Naive B cell (primary cell): ENCODE measurements around the gene PAN3. TPM values are rescaled to one million over a fixed set of nuclear protein-coding genes. Genes with fewer than 3 reads are reported as not detected.
A peak's percentile ranks its signal among the peaks of the same experiment; 100 is the strongest.

Source experiments
- ATAC-seq, 2 donors: fragments of 150-1000 bp; cut with Tn5 transposase; 2 replicates each; pipeline ENCODE4 v1.10.0; 2021; ENCODE audit warnings: low read depth in 2 of 2, mild to moderate bottlenecking in 2 of 2, moderate library complexity in 2 of 2
- DNase-seq: peaks from one replicate; pipeline ENCODE4 v3.0.0; 2022
- H3K27ac Mint-ChIP-seq, 6 donors: one replicate each; pipeline ENCODE4 v1.8.0; 2020 to 2022; ENCODE audit warnings: mild to moderate bottlenecking in 6 of 6, mixed read lengths in 6 of 6, moderate library complexity in 5 of 6, inconsistent platforms in 2 of 6
- H3K27me3 Mint-ChIP-seq, 3 donors: one replicate each; pipeline ENCODE4 v1.8.0; 2021 to 2022; ENCODE audit warnings: mixed read lengths in 3 of 3, mild to moderate bottlenecking in 1 of 3
- H3K36me3 Mint-ChIP-seq, 2 donors: one replicate each; pipeline ENCODE4 v1.8.0; 2020 to 2022; ENCODE audit warnings: mixed read lengths in 2 of 2, inconsistent platforms in 1 of 2, mild to moderate bottlenecking in 1 of 2
- H3K4me1 Mint-ChIP-seq, 3 donors: one replicate each; pipeline ENCODE4 v1.8.0; 2020 to 2022; ENCODE audit warnings: mixed read lengths in 3 of 3, inconsistent platforms in 1 of 3, mild to moderate bottlenecking in 1 of 3, moderate library complexity in 1 of 3
- H3K4me3 Mint-ChIP-seq, 8 donors: one replicate each; pipeline ENCODE4 v1.8.0; 2020 to 2022; ENCODE audit warnings: mild to moderate bottlenecking in 8 of 8, mixed read lengths in 8 of 8, moderate library complexity in 8 of 8, inconsistent platforms in 2 of 8
- H3K9me3 Mint-ChIP-seq, 7 donors: one replicate each; pipeline ENCODE4 v1.8.0; 2020 to 2022; ENCODE audit warnings: mixed read lengths in 7 of 7, mild to moderate bottlenecking in 5 of 7, inconsistent platforms in 2 of 7, moderate library complexity in 1 of 7
- polyA plus RNA-seq, 6 donors: library from polyadenylated mRNA; unstranded; fragments of 300-500 nt; fragmentation: Illumina TruSeq; gene quantifications; one replicate each; pipeline ENCODE4 v1.2.3, GENCODE V29; 2021; ENCODE audit warnings: low read depth in 6 of 6

Gene PAN3
- polyA plus RNA-seq, 6 donors from 2014 or later, result 6.3 to 11.2 (median 7.5) TPM

DNA sequence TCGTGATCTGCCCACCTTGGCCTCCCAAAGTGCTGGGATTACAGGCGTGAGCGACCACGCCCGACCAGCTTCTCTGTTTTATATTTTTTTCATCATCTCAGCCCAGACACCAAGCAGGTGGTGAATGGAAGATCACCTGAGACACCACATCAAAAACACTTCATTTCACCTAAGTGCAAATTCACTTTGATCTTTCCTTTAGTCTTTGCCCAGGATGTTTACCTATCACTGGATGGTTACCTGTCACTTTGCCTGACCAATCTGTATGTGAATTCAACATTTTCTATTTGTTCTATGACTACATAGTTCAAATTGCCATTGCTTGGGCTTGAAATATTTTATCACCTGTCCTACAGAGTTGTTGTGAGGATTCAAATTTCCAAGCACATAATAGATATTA lies 65.7 kb downstream of the PAN3 start:
- Mint-ChIP-seq H3K4me3 (peak overlapping the region in 3 of 8 donors; percentile 15 to 54 (median 48)), H3K27me3 (no peaks in the 10 kb centered on the region), H3K36me3 (peaks cover 32 to 43% of the 10 kb centered on the region in 2 donors), H3K4me1 (peaks cover 25 to 30% (median 29%) of the 10 kb centered on the region in 3 donors), H3K9me3 (no peaks in the 10 kb centered on the region), H3K27ac (peak overlapping the region in 3 of 6 donors; percentile 5 to 77 (median 71))
- DNase-seq (no peak), ATAC-seq (no peak)

DNA sequence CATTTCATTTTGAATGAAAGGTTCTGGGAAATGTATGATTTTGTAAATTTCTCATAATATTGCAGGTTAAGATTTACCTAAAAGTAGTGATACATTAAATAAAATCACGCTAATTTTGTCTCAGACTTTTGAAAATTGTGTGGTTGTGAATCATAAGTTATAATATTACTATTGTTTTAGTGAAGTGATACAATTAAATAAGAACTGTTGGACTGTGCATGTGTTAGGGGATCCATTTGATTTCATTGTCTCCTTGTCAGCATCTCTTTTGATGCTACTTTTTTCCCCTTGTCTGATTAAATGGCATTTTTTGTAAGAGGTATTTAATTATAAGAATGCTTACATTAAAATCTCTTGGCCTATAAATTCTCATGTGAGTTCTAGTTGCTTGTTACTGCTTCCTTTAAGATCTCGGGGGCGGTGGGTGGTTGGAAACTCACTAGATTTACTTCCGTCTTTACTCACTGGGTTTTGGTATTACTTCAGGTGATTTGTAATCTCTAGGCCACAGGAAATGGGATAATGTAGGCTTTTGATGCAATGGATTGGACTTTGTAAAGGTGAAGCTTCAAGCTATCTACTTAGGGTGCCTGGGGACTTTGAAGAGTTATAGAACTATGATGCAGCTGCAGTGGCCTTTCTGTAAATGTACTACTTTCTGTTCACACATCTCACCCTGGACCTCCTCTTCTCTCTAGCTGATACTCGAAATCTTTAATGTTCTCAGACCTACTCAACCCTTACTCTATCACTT lies 66.5 kb downstream of the PAN3 start:
- H3K9me3 Mint-ChIP-seq, result peaks cover 0 to 4% (median 0%) of the 10 kb centered on the region in 7 donors
- no peak overlapping the region for H3K4me3 Mint-ChIP-seq
- peaks cover 38 to 42% of the 10 kb centered on the region in 2 donors for H3K36me3 Mint-ChIP-seq
- no peak for DNase-seq
- H3K27ac Mint-ChIP-seq, result peak overlapping the region in 2 of 6 donors; percentile 71 to 82
- H3K27me3 Mint-ChIP-seq, result no peaks in the 10 kb centered on the region
- ATAC-seq, result no peak
- peaks cover 28 to 33% (median 30%) of the 10 kb centered on the region in 3 donors for H3K4me1 Mint-ChIP-seq

DNA sequence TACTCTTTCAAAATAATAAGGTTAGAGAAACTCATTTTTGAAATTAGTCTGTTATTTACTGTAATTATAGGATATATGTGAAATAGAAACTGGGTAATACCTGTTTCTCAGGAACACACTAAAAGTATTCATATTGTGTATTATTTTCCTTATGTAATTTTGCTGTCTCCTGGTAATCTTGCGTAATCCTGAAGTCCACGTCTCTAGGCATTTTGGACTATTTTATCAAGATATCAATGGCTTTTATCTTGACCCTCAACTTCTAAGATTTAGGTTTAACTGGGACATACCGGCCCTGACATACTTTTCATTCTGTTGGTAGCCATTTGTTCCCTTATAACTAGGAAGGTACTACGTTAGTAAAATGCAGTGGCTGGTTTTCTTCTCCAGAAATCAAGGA lies 80.3 kb downstream of the PAN3 start:
- Mint-ChIP-seq H3K9me3 (no peaks in the 10 kb centered on the region), H3K4me3 (no peak overlapping the region), H3K36me3 (peaks cover 16 to 18% of the 10 kb centered on the region in 2 donors), H3K4me1 (peaks cover 0 to 9% (median 4%) of the 10 kb centered on the region in 3 donors), H3K27ac (no peak overlapping the region), H3K27me3 (no peaks in the 10 kb centered on the region)
- ATAC-seq, result no peak
- no peak for DNase-seq

DNA sequence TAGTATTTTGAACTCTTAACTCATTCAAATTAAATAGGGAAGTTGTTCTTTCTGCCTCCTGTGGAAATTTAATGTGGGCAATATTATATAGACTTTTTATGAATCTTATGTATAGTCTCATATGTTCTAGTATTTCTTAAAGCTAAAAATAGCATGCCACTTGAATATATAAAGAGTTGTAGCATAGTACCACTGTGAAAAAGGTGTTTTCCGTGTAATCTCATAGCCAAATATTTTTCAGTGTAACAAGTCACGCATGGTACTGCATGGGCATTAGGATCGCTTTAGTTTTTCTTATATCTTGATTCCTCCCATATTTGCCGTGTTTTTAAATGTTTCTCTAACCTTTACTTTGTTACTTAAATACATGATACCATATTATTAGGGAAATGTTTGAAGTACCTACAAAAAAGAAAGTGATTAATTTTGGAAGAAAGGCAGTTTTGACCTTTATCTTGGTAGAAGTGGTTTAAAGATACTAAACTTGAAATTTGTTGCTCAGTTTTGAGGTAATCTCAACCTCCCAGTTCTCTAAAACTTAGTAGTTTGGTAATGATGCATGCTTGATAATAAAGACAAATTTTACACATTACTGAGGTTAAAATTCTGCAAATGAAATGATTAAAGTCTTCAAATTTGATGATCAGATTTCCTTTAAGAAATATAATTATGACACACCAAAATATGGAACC lies 81.2 kb downstream of the PAN3 start:
- no peak for ATAC-seq

DNA sequence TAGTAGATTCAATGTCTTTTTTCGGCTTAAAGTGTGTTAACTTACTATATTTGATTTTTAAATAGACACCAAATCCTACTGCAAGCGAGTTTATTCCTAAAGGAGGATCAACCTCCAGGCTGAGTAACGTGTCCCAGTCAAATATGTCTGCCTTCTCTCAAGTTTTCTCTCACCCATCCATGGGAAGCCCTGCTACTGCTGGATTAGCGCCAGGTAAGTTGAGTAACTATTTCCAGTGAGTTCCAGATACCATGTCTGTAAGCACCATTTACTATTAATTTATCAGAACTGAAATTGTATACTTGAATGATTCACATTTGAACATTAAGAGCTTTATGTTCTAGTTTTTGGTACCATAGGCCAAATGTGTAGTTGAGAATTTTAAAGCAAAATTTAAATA lies 81.8 kb downstream of the PAN3 start:
- no peak for ATAC-seq
- DNase-seq, result no peak
- Mint-ChIP-seq H3K27ac (no peak overlapping the region), H3K4me3 (no peak overlapping the region), H3K36me3 (peaks cover 8 to 10% of the 10 kb centered on the region in 2 donors), H3K9me3 (no peaks in the 10 kb centered on the region), H3K27me3 (no peaks in the 10 kb centered on the region), H3K4me1 (peaks cover 0 to 4% (median 3%) of the 10 kb centered on the region in 3 donors)

More for the DNA sequence above, 81.2 kb downstream of the PAN3 start:
- Mint-ChIP-seq H3K4me1 (peaks cover 0 to 5% (median 4%) of the 10 kb centered on the region in 3 donors), H3K4me3 (no peak overlapping the region), H3K27me3 (no peaks in the 10 kb centered on the region), H3K27ac (no peak overlapping the region), H3K36me3 (peaks cover 12% of the 10 kb centered on the region in 2 donors), H3K9me3 (no peaks in the 10 kb centered on the region)
- DNase-seq, result no peak

DNA sequence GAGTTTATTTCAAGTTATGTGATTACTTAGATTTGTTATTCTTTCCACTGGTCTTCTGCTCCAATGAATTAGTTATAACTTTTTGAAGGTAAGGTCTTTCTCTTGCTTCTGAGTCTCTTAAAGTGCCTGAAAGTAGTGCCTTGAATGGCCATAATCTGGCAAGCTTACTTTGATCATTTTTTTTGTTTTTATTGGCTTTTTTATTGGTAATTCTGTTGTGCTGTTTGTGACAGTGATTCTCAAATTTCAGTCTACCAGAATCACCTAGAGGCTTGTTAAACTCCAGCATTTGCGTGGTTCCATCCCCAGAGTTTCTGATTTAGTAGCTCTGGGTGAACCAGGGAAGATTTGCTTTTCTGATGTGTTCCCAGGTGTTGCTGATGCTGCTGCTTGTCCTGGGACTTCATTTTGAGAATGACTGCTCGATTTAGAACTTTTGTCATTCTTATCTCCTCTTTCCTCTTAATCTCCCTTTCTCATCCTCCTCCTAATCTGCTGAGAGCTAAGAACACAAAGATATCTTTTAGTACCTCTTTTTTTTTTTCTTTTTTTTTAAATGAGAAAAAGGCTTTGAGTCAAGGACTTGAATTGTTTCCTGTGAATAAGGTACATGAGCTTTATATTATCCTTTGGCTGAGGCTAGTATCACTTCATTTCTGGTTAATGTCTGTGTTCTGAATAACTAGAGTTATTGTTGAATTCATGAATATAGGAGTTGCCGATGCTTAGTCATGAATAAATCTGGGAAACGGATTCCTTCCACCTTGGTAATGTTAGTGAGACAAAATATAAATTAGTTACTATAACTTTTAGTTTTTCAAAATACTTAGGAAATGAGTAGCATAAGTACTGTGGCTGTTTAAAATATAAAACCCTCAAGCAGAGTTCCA lies 91.4 kb downstream of the PAN3 start:
- Mint-ChIP-seq H3K27ac (peak overlapping the region in 3 of 6 donors; percentile 37 to 69 (median 47)), H3K9me3 (no peaks in the 10 kb centered on the region), H3K36me3 (peaks cover 2 to 14% of the 10 kb centered on the region in 2 donors), H3K4me3 (no peak overlapping the region), H3K27me3 (no peaks in the 10 kb centered on the region), H3K4me1 (peaks cover 16 to 19% (median 18%) of the 10 kb centered on the region in 3 donors)
- DNase-seq, result no peak
- ATAC-seq, result no peak

DNA sequence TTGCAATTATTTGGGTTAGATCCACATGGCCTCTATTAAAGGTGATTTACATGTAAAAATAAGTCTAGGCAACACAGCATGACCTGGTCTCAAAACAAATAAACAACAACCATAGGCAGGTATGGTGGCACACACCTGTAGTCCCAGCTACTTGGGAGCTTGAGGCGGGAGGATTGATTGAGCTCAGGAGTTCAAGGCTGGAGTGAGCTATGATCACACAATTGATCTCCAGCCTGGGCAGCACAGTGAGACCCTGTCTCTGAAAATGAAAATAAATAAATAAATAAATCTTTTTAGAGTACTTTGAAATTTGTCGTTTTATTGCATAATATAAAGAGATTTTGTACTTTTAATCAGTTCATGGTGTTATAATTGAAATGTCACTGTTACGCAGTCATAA lies 93.3 kb downstream of the PAN3 start:
- no peak overlapping the region for H3K4me3 Mint-ChIP-seq
- H3K36me3 Mint-ChIP-seq, result peaks cover 14 to 20% of the 10 kb centered on the region in 2 donors
- DNase-seq, result no peak
- peak overlapping the region in 2 of 6 donors; percentile 18 to 49 for H3K27ac Mint-ChIP-seq
- H3K4me1 Mint-ChIP-seq, result peaks cover 18 to 22% (median 19%) of the 10 kb centered on the region in 3 donors
- no peak for ATAC-seq
- no peaks in the 10 kb centered on the region for H3K27me3 Mint-ChIP-seq
- H3K9me3 Mint-ChIP-seq, result no peaks in the 10 kb centered on the region

DNA sequence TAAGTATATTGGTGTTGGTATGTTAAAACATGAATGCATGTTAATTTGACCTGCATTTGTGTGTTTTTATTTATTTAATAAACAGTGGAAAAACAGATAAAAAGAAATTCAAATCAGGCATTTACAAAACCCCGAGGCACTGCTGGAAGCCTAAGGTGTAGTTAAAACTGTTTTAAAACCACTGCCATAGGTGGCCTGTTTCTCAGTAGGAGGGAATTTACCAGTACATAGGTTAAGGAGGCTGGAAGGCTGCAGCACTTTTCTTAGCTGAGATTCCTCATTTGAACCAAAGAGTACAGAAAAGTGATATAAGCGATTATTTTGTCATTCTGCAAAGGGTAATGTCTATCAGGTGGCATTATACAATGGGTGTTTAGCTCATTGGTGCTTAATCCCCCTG lies 99.6 kb downstream of the PAN3 start:
- ATAC-seq, result no peak
- H3K4me3 Mint-ChIP-seq, result no peak overlapping the region
- DNase-seq, result no peak
- H3K27me3 Mint-ChIP-seq, result no peaks in the 10 kb centered on the region
- H3K4me1 Mint-ChIP-seq, result peaks cover 16 to 29% (median 28%) of the 10 kb centered on the region in 3 donors
- peak overlapping the region in 2 of 6 donors; percentile 36 to 45 for H3K27ac Mint-ChIP-seq
- peaks cover 14 to 30% of the 10 kb centered on the region in 2 donors for H3K36me3 Mint-ChIP-seq
- H3K9me3 Mint-ChIP-seq, result no peaks in the 10 kb centered on the region

DNA sequence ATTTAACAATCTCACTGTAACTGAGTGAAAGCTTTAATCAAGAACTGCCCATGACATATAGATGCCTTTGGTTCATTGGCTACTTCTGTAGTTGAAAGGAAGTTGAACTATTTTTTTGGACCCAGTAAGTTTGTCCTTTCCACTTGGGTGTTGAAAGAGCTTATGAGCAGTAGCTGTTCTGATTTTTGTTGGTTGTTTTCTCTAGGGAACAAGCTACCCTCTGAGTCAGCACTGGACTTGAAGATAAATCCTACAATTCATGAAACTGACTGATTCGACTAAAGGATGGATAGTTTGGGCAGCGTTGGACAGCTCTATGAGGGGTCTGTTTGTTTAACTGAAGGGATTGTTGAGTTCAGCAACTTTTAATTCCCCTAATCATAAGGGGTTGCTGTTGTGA lies 101.0 kb downstream of the PAN3 start:
- Mint-ChIP-seq H3K27ac (peak overlapping the region in 5 of 6 donors; percentile 26 to 79 (median 55)), H3K27me3 (no peaks in the 10 kb centered on the region), H3K4me3 (no peak overlapping the region), H3K9me3 (no peaks in the 10 kb centered on the region), H3K36me3 (peaks cover 14 to 30% of the 10 kb centered on the region in 2 donors), H3K4me1 (peaks cover 16 to 22% (median 19%) of the 10 kb centered on the region in 3 donors)
- ATAC-seq (no peak), DNase-seq (no peak)

DNA sequence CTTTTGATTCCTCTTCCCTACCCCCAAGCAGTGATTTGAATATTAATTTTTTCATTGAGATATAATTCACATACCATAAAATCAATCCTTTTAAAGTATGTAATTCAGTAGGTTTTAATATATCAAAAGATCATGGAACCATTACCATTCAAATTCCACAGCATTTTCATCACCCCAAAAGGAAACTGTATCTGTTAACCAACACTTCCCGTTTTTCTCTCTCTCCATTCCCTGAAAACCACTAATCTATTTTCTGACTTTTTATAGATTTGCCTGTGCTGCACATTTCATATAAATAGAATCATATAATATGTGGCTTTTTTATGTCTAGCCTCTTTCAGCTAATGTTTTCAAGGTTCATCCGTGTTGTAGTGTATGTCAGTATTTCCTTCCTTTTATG lies 107.1 kb downstream of the PAN3 start:
- no peak for ATAC-seq
- H3K27me3 Mint-ChIP-seq, result no peaks in the 10 kb centered on the region
- H3K4me1 Mint-ChIP-seq, result peaks cover 32 to 69% (median 55%) of the 10 kb centered on the region in 3 donors
- H3K27ac Mint-ChIP-seq, result peak overlapping the region; percentile 2 to 94 (median 74)
- H3K9me3 Mint-ChIP-seq, result peaks cover 0 to 14% (median 2%) of the 10 kb centered on the region in 7 donors
- peaks cover 28 to 34% of the 10 kb centered on the region in 2 donors for H3K36me3 Mint-ChIP-seq
- no peak for DNase-seq
- no peak overlapping the region for H3K4me3 Mint-ChIP-seq

DNA sequence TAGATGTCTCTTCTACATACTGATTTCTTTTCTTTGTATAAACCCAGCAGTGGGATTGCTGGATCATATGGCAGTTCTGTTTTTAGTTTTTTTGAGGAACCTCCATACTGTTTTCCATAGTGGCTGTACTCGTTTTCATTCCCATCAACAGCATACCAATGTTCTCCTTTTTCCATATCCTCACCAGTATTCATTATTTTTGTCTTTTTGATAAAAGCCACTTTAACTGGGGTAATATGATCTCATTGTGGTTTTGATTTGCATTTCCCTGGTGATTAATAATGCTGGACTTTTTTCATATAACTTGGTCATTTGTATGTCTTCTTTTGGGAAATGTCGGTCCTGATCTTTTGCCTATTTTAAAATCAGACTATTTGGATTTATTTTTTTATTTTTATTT lies 108.5 kb downstream of the PAN3 start:
- H3K36me3 Mint-ChIP-seq, result peaks cover 28 to 46% of the 10 kb centered on the region in 2 donors
- no peak for DNase-seq
- H3K4me1 Mint-ChIP-seq, result peaks cover 43 to 76% (median 66%) of the 10 kb centered on the region in 3 donors
- peaks cover 0 to 14% (median 2%) of the 10 kb centered on the region in 7 donors for H3K9me3 Mint-ChIP-seq
- no peaks in the 10 kb centered on the region for H3K27me3 Mint-ChIP-seq
- H3K4me3 Mint-ChIP-seq, result peak overlapping the region in 1 of 8 donors; percentile 46
- peak overlapping the region in 3 of 6 donors; percentile 78 to 84 (median 83) for H3K27ac Mint-ChIP-seq
- ATAC-seq, result no peak

DNA sequence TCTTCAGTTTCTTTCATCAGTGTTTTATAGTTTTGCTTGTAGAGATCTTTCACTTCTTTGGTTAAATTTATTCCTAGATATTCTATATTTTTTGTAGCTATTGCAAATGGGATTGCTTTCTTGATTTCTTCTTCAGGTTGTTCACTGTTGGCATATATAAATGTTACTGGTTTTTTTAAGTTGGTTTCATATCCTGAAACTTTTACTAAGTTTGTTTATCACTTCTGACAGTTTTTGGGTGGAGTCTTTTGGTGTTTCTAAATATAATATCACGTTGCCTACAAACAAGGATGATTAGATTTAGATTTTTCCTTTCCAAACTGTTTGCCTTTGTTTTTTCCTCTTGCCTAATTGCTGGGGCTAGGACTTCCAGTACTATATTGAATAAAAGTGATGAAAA lies 109.7 kb downstream of the PAN3 start:
- Mint-ChIP-seq H3K27me3 (no peaks in the 10 kb centered on the region), H3K4me1 (peaks cover 42 to 75% (median 62%) of the 10 kb centered on the region in 3 donors), H3K4me3 (peak overlapping the region; percentile 5 to 87 (median 55)), H3K36me3 (peaks cover 28 to 46% of the 10 kb centered on the region in 2 donors), H3K27ac (peak overlapping the region; percentile 55 to 96 (median 82)), H3K9me3 (peaks cover 0 to 14% (median 2%) of the 10 kb centered on the region in 7 donors)
- DNase-seq, result peak; percentile 25
- ATAC-seq, result peak; percentile 70 to 74

DNA sequence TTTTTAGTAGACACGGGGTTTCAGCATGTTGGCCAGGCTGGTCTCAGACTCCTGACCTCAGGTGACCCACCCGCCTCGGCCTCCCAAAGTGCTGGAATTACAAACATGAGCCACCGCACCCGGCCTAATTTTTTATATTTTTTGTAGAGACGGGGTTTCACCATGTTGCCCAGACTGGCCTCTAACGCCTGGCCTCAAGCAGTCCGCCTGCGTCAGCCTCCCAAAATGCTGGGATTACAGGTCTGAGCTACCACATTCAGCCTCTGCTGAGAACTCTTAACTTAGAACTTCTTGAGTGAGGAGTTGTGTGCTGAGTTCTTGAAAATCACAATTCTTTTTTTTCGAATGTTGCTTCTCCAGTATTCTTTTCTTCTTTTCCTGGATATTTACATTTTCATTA lies 112.2 kb downstream of the PAN3 start:
- Mint-ChIP-seq H3K27me3 (no peaks in the 10 kb centered on the region), H3K36me3 (peaks cover 25 to 46% of the 10 kb centered on the region in 2 donors), H3K4me3 (peak overlapping the region in 3 of 8 donors; percentile 45 to 72 (median 60)), H3K27ac (peak overlapping the region in 1 of 6 donors; percentile 84), H3K4me1 (peaks cover 49 to 80% (median 70%) of the 10 kb centered on the region in 3 donors), H3K9me3 (peaks cover 0 to 14% (median 2%) of the 10 kb centered on the region in 7 donors)
- no peak for ATAC-seq
- DNase-seq, result no peak
